ENCODE results near the gene EIF4G2. TPM values are rescaled to one million over a fixed set of nuclear protein-coding genes. Genes with fewer than 3 reads are reported as not detected.
"Not testable (repeated sequence)": the region's sequence is repeated elsewhere in the genome, so short reads cannot be mapped to it uniquely, and the experiment has no call there.

The EIF4G2 gene
- total RNA-seq, 2 experiments from 2014 or later, result 757 to 842 TPM

DNA sequence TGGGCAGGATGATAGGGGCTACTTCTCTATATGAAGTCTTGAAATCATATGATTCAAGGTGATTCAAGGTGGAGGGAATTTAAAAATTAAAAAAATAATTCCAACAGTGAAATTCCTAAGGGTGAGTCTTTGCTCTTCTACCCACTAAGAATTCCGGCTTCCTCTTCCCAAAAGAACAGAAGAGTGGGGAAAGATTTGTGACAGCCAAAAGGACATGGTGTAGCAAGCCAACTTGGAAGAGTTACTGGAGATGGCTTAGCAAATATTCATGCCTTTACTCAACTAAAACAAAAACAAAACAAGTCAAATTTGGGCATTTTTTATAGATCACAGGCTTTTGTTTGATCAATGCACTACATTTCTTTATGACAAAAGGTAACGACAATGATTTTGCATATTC is 36.9 kb upstream of the EIF4G2 start:
- intact Hi-C loops (cut with micrococcal nuclease), result no loop called here
- ChIA-PET POLR2A (interaction anchor here (1.9 to 2.9 kb wide), 2 partner anchors 12 to 37 kb away, joined by 7 to 12 read pairs; partner anchors contain the start of genes EIF4G2 and ZBED5), CTCF (interaction anchor here (0.9 to 1.5 kb wide), 2 partner anchors 29 to 53 kb away, joined by 3 read pairs; no protein-coding TSS in a partner anchor)
- Mint-ChIP-seq H3K36me3 (ENCODE audit: low read depth) (peaks cover 11% of the 10 kb centered on the region), H3K27ac (no peak overlapping the region), H3K27me3 (no peaks in the 10 kb centered on the region), H3K4me1 (ENCODE audit: low read depth) (peaks cover 17% of the 10 kb centered on the region), H3K4me3 (no peak overlapping the region), H3K9me3 (peaks cover 2% of the 10 kb centered on the region)
- no peak for ATAC-seq
- no peak for DNase-seq
- TF ChIP-seq, protein P1, sequence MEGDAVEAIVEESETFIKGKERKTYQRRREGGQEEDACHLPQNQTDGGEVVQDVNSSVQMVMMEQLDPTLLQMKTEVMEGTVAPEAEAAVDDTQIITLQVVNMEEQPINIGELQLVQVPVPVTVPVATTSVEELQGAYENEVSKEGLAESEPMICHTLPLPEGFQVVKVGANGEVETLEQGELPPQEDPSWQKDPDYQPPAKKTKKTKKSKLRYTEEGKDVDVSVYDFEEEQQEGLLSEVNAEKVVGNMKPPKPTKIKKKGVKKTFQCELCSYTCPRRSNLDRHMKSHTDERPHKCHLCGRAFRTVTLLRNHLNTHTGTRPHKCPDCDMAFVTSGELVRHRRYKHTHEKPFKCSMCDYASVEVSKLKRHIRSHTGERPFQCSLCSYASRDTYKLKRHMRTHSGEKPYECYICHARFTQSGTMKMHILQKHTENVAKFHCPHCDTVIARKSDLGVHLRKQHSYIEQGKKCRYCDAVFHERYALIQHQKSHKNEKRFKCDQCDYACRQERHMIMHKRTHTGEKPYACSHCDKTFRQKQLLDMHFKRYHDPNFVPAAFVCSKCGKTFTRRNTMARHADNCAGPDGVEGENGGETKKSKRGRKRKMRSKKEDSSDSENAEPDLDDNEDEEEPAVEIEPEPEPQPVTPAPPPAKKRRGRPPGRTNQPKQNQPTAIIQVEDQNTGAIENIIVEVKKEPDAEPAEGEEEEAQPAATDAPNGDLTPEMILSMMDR (IDR thresholded peaks at IDR 0.05), result no peak

GRCh38 chr11:10844796-10845195 is 36.1 kb upstream of the EIF4G2 start:
- Mint-ChIP-seq H3K36me3 (ENCODE audit: low read depth) (peaks cover 6% of the 10 kb centered on the region), H3K27ac (no peak overlapping the region), H3K27me3 (no peaks in the 10 kb centered on the region), H3K9me3 (peaks cover 2% of the 10 kb centered on the region), H3K4me3 (no peak overlapping the region), H3K4me1 (ENCODE audit: low read depth) (peaks cover 17% of the 10 kb centered on the region)
- no peak for DNase-seq
- no peak for ATAC-seq
- intact Hi-C loops (cut with micrococcal nuclease), result no loop called here
- TF ChIP-seq, protein P1 (IDR thresholded peaks at IDR 0.05), result no peak
- POLR2A ChIA-PET, result interaction anchor here (1.9 to 2.9 kb wide), 2 partner anchors 13 to 36 kb away, joined by 7 to 12 read pairs; partner anchors contain the start of genes EIF4G2 and ZBED5
- CTCF ChIA-PET, result interaction anchor here (0.6 to 1.5 kb wide), 2 partner anchors 28 to 74 kb away, joined by 3 read pairs; no protein-coding TSS in a partner anchor

DNA sequence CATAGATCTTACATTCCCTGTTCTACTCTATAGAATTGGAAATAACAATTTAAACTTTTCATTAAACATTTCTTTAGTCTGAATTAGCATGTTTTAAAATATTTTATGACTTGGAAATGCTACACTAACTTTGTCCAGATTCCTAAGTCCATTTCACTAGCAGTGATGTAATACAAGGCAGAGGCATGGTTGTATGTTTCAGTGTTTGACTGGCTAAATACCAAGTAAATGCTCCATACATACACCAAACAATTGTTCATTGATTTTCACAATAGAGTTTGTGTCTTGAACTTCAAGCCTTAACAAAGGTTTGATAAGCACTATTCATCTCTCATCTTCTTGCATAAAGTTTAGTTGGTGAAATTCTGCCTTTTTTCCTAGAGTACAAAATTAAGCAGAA is 35.6 kb upstream of the EIF4G2 start:
- no peak overlapping the region for H3K4me3 Mint-ChIP-seq
- H3K27me3 Mint-ChIP-seq, result no peaks in the 10 kb centered on the region
- no peak for ATAC-seq
- CTCF ChIA-PET, result no interaction called here
- peaks cover 17% of the 10 kb centered on the region for H3K4me1 Mint-ChIP-seq (ENCODE audit: low read depth)
- POLR2A ChIA-PET, result interaction anchor here (1.9 to 2.9 kb wide), 2 partner anchors 13 to 36 kb away, joined by 7 to 12 read pairs; partner anchors contain the start of genes EIF4G2 and ZBED5
- no peak overlapping the region for H3K27ac Mint-ChIP-seq
- TF ChIP-seq, protein P1 (IDR thresholded peaks at IDR 0.05), result no peak
- DNase-seq, result no peak
- H3K36me3 Mint-ChIP-seq (ENCODE audit: low read depth), result peaks cover 4% of the 10 kb centered on the region
- peaks cover 2% of the 10 kb centered on the region for H3K9me3 Mint-ChIP-seq
- intact Hi-C loops (cut with micrococcal nuclease), result no loop called here

DNA sequence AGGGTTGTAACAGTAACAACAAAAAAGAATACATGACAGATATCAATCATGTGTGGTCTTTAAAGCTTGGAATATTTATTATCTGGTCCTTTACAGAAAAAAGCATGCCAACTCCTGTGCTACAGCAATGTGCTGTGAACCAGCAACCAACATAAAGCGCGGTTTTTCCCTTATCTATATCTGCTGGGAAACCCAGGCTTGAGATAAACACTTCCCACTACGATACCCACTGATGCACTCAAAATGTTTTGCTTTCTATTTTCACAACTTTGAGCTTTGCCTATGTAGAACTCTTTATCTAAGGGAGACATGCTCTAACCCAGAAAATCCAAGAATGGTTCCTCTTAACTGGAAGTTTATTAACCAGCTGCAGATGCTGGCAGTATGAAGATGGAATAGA is 30.2 kb upstream of the EIF4G2 start:
- ATAC-seq, result no peak
- Mint-ChIP-seq H3K4me3 (no peak overlapping the region), H3K36me3 (ENCODE audit: low read depth) (no peaks in the 10 kb centered on the region), H3K27me3 (no peaks in the 10 kb centered on the region), H3K27ac (no peak overlapping the region), H3K9me3 (no peaks in the 10 kb centered on the region), H3K4me1 (ENCODE audit: low read depth) (peaks cover 8% of the 10 kb centered on the region)
- TF ChIP-seq, protein P1 (IDR thresholded peaks at IDR 0.05), result no peak
- no peak for DNase-seq
- intact Hi-C loops (cut with micrococcal nuclease), result no loop called here
- CTCF ChIA-PET, result interaction anchor here (0.6 to 1.5 kb wide), 3 partner anchors 9 to 62 kb away, joined by 3 to 6 read pairs (median 4); no protein-coding TSS in a partner anchor
- POLR2A ChIA-PET, result interaction anchor here (0.5 to 1.8 kb wide), 4 partner anchors 10 to 30 kb away, joined by 3 to 8 read pairs (median 6); partner anchors contain the start of gene EIF4G2

DNA sequence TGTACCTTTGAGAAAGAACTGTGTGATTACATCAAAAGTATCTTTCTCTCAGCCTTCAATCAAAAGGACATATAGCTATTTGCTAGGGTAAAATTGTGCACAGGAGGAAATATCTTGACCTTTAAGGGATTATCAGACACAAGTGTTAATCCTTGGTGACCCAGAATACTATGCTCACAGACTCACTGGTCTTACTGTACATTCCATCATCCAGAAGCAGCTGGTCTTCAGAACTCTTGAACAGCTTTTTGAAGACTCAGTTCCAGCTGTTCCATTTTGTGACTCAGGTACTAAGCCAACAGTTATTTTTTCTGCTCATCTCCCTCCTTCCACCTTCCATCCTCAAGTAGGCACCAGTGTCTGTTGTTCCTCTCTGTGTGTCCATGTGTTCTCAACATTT is 29.4 kb upstream of the EIF4G2 start:
- Mint-ChIP-seq H3K27ac (no peak overlapping the region), H3K27me3 (no peaks in the 10 kb centered on the region), H3K4me3 (no peak overlapping the region), H3K4me1 (ENCODE audit: low read depth) (peaks cover 8% of the 10 kb centered on the region), H3K36me3 (ENCODE audit: low read depth) (no peaks in the 10 kb centered on the region), H3K9me3 (no peaks in the 10 kb centered on the region)
- intact Hi-C loops (cut with micrococcal nuclease), result no loop called here
- POLR2A ChIA-PET, result interaction anchor here (0.8 to 1.8 kb wide), 4 partner anchors 11 to 105 kb away, joined by 3 to 8 read pairs (median 3); partner anchors contain the start of gene EIF4G2
- DNase-seq (no peak), ATAC-seq (no peak)
- TF ChIP-seq, protein P1 (IDR thresholded peaks at IDR 0.05), result no peak
- CTCF ChIA-PET, result interaction anchor here (0.6 to 1.5 kb wide), 3 partner anchors 9 to 277 kb away, joined by 3 to 6 read pairs (median 4); no protein-coding TSS in a partner anchor

- H3K4me1 Mint-ChIP-seq (ENCODE audit: low read depth); DNase-seq; H3K9me3 Mint-ChIP-seq; H3K27me3 Mint-ChIP-seq; H3K4me3 Mint-ChIP-seq; intact Hi-C loops (cut with micrococcal nuclease); ATAC-seq; H3K27ac Mint-ChIP-seq; H3K36me3 Mint-ChIP-seq (ENCODE audit: low read depth): not testable (repeated sequence)
- POLR2A ChIA-PET, result interaction anchor here (1.8 kb wide), 2 partner anchors 10 to 28 kb away, joined by 6 to 8 read pairs; partner anchors contain the start of gene EIF4G2
- CTCF ChIA-PET, result interaction anchor here (0.7 to 1.6 kb wide), 2 partner anchors 42 to 45 kb away, joined by 3 to 4 read pairs; no protein-coding TSS in a partner anchor
Observed at GRCh38 chr11:10836884-10837283, 28.2 kb upstream of the EIF4G2 start.

All from activated CD8-positive, alpha-beta T cell treated with anti-CD3 and anti-CD28 coated beads for 36 hours (primary cell).